ENCODE results near the gene KIF13A.

KIF13A gene

DNA sequence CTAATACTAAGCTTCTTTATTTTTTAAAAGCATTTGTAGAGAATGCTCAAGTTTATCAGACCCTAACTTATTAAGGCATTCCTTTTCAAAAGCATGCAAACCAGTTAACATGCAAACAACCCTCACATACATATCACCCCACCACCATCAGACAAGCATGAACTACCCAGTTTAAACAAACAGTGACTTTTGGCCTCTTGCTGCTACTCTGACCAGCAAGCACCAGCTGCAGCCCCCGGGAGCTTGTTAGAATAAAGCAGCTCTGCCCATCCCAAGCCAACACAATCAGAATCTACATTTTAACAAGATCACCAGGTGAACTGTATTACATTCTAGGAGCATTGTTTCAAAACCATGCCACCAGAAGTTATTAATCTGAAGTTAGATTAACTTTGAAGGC, 274.9 kb downstream of the KIF13A start:
- FAIRE-seq, result no peak
- DNase-seq (ENCODE audit: insufficient read length), result no peak
- TF ChIP-seq POLR2AphosphoS5 (IDR thresholded peaks at IDR 0.05; ENCODE audit: low read depth, low read length), result no peak
- TF ChIP-seq POLR2A (IDR thresholded peaks at IDR 0.05; ENCODE audit: low read depth, low read length), result no peak
- TF ChIP-seq TAF1 (IDR thresholded peaks at IDR 0.05; ENCODE audit: borderline replicate concordance, low read depth, low read length), result no peak

DNA sequence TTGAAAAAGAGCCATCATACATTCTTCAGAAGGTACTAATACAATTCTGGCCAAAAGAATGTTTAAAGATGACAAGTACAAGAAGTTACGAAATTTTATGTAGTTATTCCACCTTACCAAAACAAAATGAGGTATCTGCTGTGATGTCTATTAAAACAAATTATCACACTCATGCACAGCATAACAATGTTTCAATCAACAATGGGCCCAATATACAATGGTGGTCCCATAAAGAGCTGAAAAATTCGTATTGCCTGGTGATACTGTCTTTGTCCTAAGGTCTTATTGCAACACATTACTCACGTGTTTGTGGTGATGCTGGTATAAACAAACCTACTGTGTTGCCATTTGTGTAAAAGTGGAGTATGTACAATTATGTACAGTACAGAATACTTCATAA, 277.1 kb downstream of the KIF13A start:
- TF ChIP-seq TAF1 (IDR thresholded peaks at IDR 0.05; ENCODE audit: borderline replicate concordance, low read depth, low read length) (no peak), POLR2AphosphoS5 (IDR thresholded peaks at IDR 0.05; ENCODE audit: low read depth, low read length) (no peak), POLR2A (IDR thresholded peaks at IDR 0.05; ENCODE audit: low read depth, low read length) (no peak)
- FAIRE-seq (no peak), DNase-seq (ENCODE audit: insufficient read length) (no peak)

DNA sequence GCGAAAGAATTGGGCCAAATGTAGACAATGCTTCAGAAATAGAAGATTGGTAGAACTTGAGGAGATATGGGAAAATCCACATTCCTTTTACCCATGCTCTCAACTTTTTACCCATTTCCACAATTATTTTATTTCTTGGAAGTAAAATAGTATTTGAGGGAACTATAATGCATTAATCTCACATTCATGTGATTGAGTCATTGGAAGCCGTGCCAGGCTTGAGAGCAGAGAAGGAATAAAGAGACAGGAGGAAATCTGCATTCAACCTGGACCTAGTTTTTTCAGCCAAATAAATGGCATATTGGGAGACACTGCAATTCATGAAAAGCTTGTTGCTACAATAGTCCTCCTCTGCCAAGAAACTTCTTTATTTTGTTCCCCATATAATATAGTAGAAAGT, 278.0 kb downstream of the KIF13A start:
- DNase-seq (ENCODE audit: insufficient read length) (no peak), FAIRE-seq (no peak)
- no peak for TF ChIP-seq POLR2A (IDR thresholded peaks at IDR 0.05; ENCODE audit: low read depth, low read length)
- TF ChIP-seq POLR2AphosphoS5 (IDR thresholded peaks at IDR 0.05; ENCODE audit: low read depth, low read length), result no peak
- TF ChIP-seq TAF1 (IDR thresholded peaks at IDR 0.05; ENCODE audit: borderline replicate concordance, low read depth, low read length), result no peak

Measured in GM12892 (cell line).